ENCODE data around the gene GGT6. TPM values are rescaled to one million over a fixed set of nuclear protein-coding genes. Genes with fewer than 3 reads are reported as not detected.

GGT6 gene
- total RNA-seq, 3 donors from 2014 or later, result 98.0 to 219 (median 189) TPM

DNA sequence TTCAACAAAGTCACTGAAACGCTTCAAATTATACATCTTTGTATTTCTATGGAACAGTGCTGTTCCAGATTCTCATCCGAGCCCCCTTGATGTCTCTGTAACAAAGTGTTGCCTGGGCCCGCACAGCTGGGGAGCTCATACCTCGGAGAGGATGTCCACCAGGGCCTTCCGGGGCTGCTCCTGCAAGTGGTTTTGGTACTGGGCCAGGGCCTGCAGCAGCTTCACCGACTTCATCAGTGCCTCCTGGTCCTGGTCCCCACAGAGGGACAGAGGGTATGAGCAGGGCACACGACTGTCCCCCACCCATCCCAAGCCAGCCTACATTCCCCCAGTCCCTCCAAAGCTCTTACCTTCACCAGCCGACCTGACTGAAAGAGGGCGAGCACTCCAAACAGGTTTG, 6.7 kb downstream of the GGT6 start:
- Histone ChIP-seq H3K36me3 (ENCODE audit: low read depth) (no peaks in the 10 kb centered on the region), H3K9me3 (no peaks in the 10 kb centered on the region), H3K4me1 (ENCODE audit: low read depth) (peaks cover 19% of the 10 kb centered on the region), H3K4me3 (no peak overlapping the region)
- TF ChIP-seq, protein P1, sequence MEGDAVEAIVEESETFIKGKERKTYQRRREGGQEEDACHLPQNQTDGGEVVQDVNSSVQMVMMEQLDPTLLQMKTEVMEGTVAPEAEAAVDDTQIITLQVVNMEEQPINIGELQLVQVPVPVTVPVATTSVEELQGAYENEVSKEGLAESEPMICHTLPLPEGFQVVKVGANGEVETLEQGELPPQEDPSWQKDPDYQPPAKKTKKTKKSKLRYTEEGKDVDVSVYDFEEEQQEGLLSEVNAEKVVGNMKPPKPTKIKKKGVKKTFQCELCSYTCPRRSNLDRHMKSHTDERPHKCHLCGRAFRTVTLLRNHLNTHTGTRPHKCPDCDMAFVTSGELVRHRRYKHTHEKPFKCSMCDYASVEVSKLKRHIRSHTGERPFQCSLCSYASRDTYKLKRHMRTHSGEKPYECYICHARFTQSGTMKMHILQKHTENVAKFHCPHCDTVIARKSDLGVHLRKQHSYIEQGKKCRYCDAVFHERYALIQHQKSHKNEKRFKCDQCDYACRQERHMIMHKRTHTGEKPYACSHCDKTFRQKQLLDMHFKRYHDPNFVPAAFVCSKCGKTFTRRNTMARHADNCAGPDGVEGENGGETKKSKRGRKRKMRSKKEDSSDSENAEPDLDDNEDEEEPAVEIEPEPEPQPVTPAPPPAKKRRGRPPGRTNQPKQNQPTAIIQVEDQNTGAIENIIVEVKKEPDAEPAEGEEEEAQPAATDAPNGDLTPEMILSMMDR (IDR thresholded peaks at IDR 0.05), result no peak
- intact Hi-C loops (cut with DNase I, micrococcal nuclease), result no loop called here
- DNase-seq (peak in 1 of 3 donors; percentile 40), ATAC-seq (no peak)

DNA sequence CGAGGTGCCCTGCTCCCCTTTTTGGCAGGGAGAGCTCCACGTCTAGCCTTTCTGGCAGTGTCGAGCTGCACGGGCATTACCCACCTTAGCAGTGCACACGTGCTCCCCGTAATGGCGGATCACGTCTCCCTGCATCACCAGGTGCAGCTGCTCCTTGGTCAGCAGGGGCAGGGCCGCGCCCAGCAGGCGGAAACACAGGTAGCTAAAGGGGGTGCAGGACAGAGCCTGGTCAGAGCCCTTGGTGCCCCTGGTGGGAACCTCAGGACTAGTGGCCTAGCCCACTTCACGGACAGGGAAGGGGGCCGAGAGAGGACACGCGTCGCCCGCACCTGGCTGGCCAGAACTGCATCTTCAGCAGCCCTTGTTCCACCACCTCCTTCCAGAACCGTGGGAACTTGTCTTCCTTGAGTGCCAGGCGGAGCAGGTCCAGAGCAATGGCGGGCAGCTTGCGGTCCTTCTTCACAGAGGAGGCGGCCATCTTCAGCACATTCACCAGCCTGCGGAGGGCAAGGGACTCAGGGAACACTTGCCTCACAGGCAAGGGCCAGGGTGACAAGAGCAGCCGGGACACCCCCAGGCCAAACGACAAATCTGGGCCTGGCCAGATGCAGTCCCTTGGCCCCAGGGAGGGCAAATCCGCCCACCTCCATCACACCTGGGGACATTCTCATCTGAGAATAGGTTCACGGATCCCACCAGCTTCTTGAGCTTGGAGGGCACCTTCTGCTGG, 8.4 kb downstream of the GGT6 start:
- Histone ChIP-seq H3K4me3 (no peak overlapping the region), H3K36me3 (ENCODE audit: low read depth) (no peaks in the 10 kb centered on the region), H3K4me1 (ENCODE audit: low read depth) (peaks cover 15% of the 10 kb centered on the region), H3K9me3 (no peaks in the 10 kb centered on the region)
- DNase-seq, result peak in 1 of 3 donors; percentile 25
- TF ChIP-seq, protein P1 (IDR thresholded peaks at IDR 0.05), result no peak
- ATAC-seq, result no peak
- intact Hi-C loops (cut with DNase I, micrococcal nuclease), result no loop called here

DNA sequence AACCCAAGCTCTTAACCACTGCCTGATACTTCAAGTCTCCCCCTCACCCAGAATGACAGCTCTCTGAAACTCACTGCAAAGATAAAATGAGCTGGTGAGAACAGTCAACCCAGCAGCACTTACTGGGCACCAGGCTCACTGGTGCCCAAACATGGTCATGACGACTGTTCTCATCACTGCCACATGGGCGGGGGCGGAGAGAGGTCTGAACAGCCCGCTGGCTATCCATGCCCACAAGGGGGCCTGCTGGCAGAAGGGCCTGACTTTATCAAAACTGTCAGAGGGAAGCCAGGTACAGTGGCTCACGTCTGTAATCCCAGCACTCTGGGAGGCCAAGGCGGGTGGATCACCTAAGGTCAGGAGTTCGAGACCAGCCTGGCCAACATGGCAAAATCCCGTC, 9.2 kb downstream of the GGT6 start:
- H3K4me1 ChIP-seq (ENCODE audit: low read depth), result peaks cover 15% of the 10 kb centered on the region

DNA sequence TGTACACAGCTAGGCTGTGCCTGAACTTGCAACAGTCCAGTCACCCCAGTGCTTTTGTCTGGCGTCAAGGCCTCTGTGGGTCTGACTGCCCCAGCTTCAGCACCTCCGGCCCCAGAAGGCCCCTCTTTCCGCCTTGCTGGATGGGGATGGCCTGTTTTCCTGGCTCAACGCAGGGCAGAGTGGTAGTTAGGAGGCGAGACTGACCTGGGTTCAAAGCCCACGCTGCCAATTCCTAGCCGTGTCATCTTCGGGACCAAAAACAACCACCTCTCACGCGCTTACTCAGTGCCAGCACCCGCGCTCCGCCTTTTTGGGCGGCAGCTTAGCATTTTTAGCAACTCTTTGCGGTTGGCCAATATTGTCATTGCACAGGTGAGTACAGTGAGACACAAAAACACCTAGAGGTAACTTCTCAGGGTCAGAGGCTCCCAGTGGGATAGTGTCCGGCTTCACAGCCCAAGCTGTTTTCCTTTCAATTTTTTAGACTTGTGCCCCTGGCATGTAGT, 9.8 kb downstream of the GGT6 start:
- DNase-seq (peak in 2 of 3 donors; percentile 20 to 35), ATAC-seq (no peak)
- H3K9me3 ChIP-seq, result no peaks in the 10 kb centered on the region
- intact Hi-C loops (cut with DNase I, micrococcal nuclease), result no loop called here
- H3K4me1 ChIP-seq (ENCODE audit: low read depth), result peaks cover 10% of the 10 kb centered on the region
- no peak overlapping the region for H3K4me3 ChIP-seq
- no peaks in the 10 kb centered on the region for H3K36me3 ChIP-seq (ENCODE audit: low read depth)
- TF ChIP-seq, protein P1 (IDR thresholded peaks at IDR 0.05), result no peak

More for the DNA sequence above, 9.2 kb downstream of the GGT6 start:
- TF ChIP-seq, protein P1 (IDR thresholded peaks at IDR 0.05), result no peak
- H3K9me3 ChIP-seq, result no peaks in the 10 kb centered on the region
- intact Hi-C loops (cut with DNase I, micrococcal nuclease), result no loop called here
- ATAC-seq (no peak), DNase-seq (peak in 1 of 3 donors; percentile 23)
- no peaks in the 10 kb centered on the region for H3K36me3 ChIP-seq (ENCODE audit: low read depth)
- H3K4me3 ChIP-seq, result no peak overlapping the region

DNA sequence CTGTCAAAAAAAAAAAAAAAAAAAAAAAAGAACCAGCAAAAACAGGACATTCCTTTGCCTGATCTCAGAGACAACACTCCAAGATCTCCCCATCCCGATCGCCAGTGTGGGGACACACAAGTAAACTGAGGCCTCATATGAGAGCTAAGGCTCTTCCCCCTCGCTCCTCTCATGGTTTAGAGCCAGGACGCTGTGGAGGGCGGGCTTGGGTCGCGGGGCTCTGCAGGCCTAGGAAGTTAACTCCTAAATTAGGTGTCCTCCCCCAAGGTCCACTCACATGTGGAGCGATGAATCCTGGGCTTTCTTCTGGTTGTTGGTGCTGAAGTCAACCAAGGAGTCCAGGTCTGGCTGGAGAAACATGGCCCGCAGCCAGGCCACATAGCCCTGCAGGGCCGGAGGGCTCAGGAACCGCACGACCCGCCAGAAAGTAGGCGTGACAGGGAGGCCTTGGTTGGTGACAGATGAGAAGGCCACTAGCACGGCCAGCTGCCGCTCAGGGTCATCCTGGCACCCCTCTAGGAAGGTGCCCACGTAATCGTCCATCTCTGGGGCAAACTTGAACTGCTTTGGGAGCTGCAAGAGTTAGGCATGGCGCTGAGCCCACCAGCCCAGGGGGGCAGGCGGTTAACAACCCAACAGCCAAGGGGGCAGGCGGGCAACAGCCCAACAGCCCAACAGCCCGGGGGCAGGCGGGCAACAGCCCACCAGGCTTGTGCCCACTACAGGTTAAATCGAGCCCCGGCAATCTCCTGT, 10.4 kb downstream of the GGT6 start:
- TF ChIP-seq, protein P1 (IDR thresholded peaks at IDR 0.05), result no peak
- H3K36me3 ChIP-seq (ENCODE audit: low read depth), result no peaks in the 10 kb centered on the region
- intact Hi-C loops (cut with DNase I, micrococcal nuclease), result no loop called here
- ATAC-seq (no peak), DNase-seq (peak in 1 of 3 donors; percentile 29)
- peaks cover 10% of the 10 kb centered on the region for H3K4me1 ChIP-seq (ENCODE audit: low read depth)
- no peaks in the 10 kb centered on the region for H3K9me3 ChIP-seq
- H3K4me3 ChIP-seq, result no peak overlapping the region
